ENCODE data around the gene OSBPL7. TPM values are rescaled to one million over a fixed set of nuclear protein-coding genes. Genes with fewer than 3 reads are reported as not detected.

The OSBPL7 gene
- total RNA-seq, 1 experiment from 2014 or later = 46.8 TPM

- Histone ChIP-seq H3K4me3 (ENCODE audit: low read depth, low read length) (no peak overlapping the region), H3K36me3 (ENCODE audit: control insufficient read depth, insufficient read depth, low read length) (peaks cover 12% of the 10 kb centered on the region; the same call in 1 of the 2 replicates), H3K4me1 (peaks cover 36% of the 10 kb centered on the region), H3K9me3 (no peaks in the 10 kb centered on the region), H3K27me3 (replicated peaks; ENCODE audit: control insufficient read depth, insufficient read depth, low read length) (no peaks in the 10 kb centered on the region)
- Mint-ChIP-seq H3K9me3 (ENCODE audit: unreplicated experiment) (no peaks in the 10 kb centered on the region), H3K4me3 (ENCODE audit: unreplicated experiment) (peak overlapping the region; percentile 56), H3K27me3 (ENCODE audit: insufficient read depth, unreplicated experiment) (no peaks in the 10 kb centered on the region), H3K27ac (ENCODE audit: unreplicated experiment) (peak overlapping the region; percentile 93), H3K36me3 (ENCODE audit: insufficient read depth, unreplicated experiment) (peaks cover 36% of the 10 kb centered on the region), H3K4me1 (ENCODE audit: low read depth, unreplicated experiment) (peaks cover 36% of the 10 kb centered on the region)
- POLR2A ChIA-PET = interaction anchor here (0.6 to 1.3 kb wide), 4 partner anchors 20 to 123 kb away, joined by 3 to 25 read pairs (median 4); partner anchors contain the start of genes LRRC46 and MRPL10
- CTCF ChIA-PET = interaction anchor here (1.0 to 2.0 kb wide), 6 partner anchors 11 to 161 kb away, joined by 4 to 20 read pairs (median 7); partner anchors contain the start of genes KPNB1, LRRC46, MRPL10 and OSBPL7
- TSS peak; percentile 87 for BruUV-seq (replicated peaks)
- TF ChIP-seq CTCF (IDR thresholded peaks at IDR 0.05; ENCODE audit: insufficient read depth in 1 of 2, low read depth in 1 of 2, low read length in 1 of 2, severe bottlenecking in 1 of 2, unreplicated experiment in 1 of 2) = no peak
- intact Hi-C loops (cut with micrococcal nuclease; ENCODE audit: unreplicated experiment) = loop anchor here (1.0 kb wide), 4 partner anchors 10 to 84 kb away; partner anchors contain the start of genes LRRC46, MRPL10, OSBPL7 and SCRN2
- DNase-seq = peak in 1 of 2 experiments; percentile 48
These were observed 10.5 kb downstream of the OSBPL7 start for GRCh38 chr17:47810901-47811635.

DNA sequence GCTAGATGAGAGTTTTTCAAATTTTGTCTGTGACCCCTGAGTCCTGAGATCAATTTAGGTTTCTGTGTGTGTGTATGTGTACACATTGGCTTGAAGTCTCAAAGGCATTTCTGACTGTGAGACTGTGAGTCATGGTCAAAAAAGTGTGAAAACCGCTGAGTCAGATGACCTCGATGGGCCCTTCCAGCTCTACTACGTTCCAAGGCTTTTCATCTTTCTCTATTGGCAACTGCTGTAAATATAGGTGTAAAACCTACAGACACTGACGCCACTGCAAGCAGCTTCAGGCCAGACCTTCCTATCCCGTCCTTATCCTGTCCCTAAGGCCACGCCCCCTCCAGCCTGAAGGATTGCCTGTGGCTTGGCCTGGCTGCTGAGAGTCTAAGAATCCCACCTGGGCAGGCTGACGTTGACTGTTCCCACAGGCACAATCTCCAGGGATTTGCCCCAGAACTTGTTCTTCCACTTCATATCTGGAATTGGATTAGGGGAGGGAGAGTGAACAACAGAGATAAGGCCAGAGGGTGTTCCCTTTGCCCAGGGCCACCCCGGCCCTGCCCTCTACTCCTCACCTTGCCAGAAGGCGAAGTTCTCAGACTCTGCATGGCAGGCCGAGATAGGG, 11.3 kb downstream of the OSBPL7 start:
- no peak overlapping the region for H3K4me3 ChIP-seq (ENCODE audit: low read depth, low read length)
- H3K9me3 ChIP-seq = no peaks in the 10 kb centered on the region
- peak overlapping the region; percentile 93 for H3K27ac Mint-ChIP-seq (ENCODE audit: unreplicated experiment)
- intact Hi-C loops (cut with micrococcal nuclease; ENCODE audit: unreplicated experiment) = loop anchor here (1.0 kb wide), 4 partner anchors 11 to 85 kb away; partner anchors contain the start of genes LRRC46, MRPL10, OSBPL7 and SCRN2
- peaks cover 36% of the 10 kb centered on the region for H3K4me1 ChIP-seq
- BruUV-seq (replicated peaks) = no TSS peak
- TF ChIP-seq CTCF (IDR thresholded peaks at IDR 0.05; ENCODE audit: insufficient read depth in 1 of 2, low read depth in 1 of 2, low read length in 1 of 2, severe bottlenecking in 1 of 2, unreplicated experiment in 1 of 2) = no peak
- DNase-seq = peak; percentile 100
- peaks cover 12% of the 10 kb centered on the region; the same call in 1 of the 2 replicates for H3K36me3 ChIP-seq (ENCODE audit: control insufficient read depth, insufficient read depth, low read length)
- POLR2A ChIA-PET = interaction anchor here (0.6 to 1.3 kb wide), 3 partner anchors 21 to 123 kb away, joined by 3 to 25 read pairs (median 3); partner anchors contain the start of genes LRRC46 and MRPL10
- peaks cover 36% of the 10 kb centered on the region for H3K36me3 Mint-ChIP-seq (ENCODE audit: insufficient read depth, unreplicated experiment)
- peaks cover 36% of the 10 kb centered on the region for H3K4me1 Mint-ChIP-seq (ENCODE audit: low read depth, unreplicated experiment)
- CTCF ChIA-PET = interaction anchor here (0.5 to 2.0 kb wide), 14 partner anchors 9 to 270 kb away, joined by 3 to 20 read pairs (median 4); partner anchors contain the start of genes KPNB1, LRRC46, MRPL10 and OSBPL7
- H3K9me3 Mint-ChIP-seq (ENCODE audit: unreplicated experiment) = no peaks in the 10 kb centered on the region
- no peaks in the 10 kb centered on the region for H3K27me3 ChIP-seq (replicated peaks; ENCODE audit: control insufficient read depth, insufficient read depth, low read length)
- H3K27me3 Mint-ChIP-seq (ENCODE audit: insufficient read depth, unreplicated experiment) = no peaks in the 10 kb centered on the region
- H3K4me3 Mint-ChIP-seq (ENCODE audit: unreplicated experiment) = peak overlapping the region; percentile 56

GRCh38 chr17:47808830-47809480, 12.6 kb downstream of the OSBPL7 start:
- intact Hi-C loops (cut with micrococcal nuclease; ENCODE audit: unreplicated experiment) = no loop called here
- Histone ChIP-seq H3K36me3 (ENCODE audit: control insufficient read depth, insufficient read depth, low read length) (peaks cover 12% of the 10 kb centered on the region; the same call in 1 of the 2 replicates), H3K4me1 (peaks cover 36% of the 10 kb centered on the region), H3K27me3 (replicated peaks; ENCODE audit: control insufficient read depth, insufficient read depth, low read length) (no peaks in the 10 kb centered on the region), H3K9me3 (no peaks in the 10 kb centered on the region), H3K4me3 (ENCODE audit: low read depth, low read length) (no peak overlapping the region)
- H3K27ac Mint-ChIP-seq (ENCODE audit: unreplicated experiment) = peak overlapping the region; percentile 93
- peaks cover 36% of the 10 kb centered on the region for H3K36me3 Mint-ChIP-seq (ENCODE audit: insufficient read depth, unreplicated experiment)
- POLR2A ChIA-PET = no interaction called here
- no peaks in the 10 kb centered on the region for H3K27me3 Mint-ChIP-seq (ENCODE audit: insufficient read depth, unreplicated experiment)
- TF ChIP-seq CTCF (IDR thresholded peaks at IDR 0.05; ENCODE audit: insufficient read depth in 1 of 2, low read depth in 1 of 2, low read length in 1 of 2, severe bottlenecking in 1 of 2, unreplicated experiment in 1 of 2) = no peak
- H3K4me1 Mint-ChIP-seq (ENCODE audit: low read depth, unreplicated experiment) = peaks cover 36% of the 10 kb centered on the region
- CTCF ChIA-PET = interaction anchor here (0.6 to 1.0 kb wide), 2 partner anchors 33 to 86 kb away, joined by 4 to 8 read pairs; no protein-coding TSS in a partner anchor
- H3K4me3 Mint-ChIP-seq (ENCODE audit: unreplicated experiment) = no peak overlapping the region
- H3K9me3 Mint-ChIP-seq (ENCODE audit: unreplicated experiment) = no peaks in the 10 kb centered on the region
- peak in 1 of 2 experiments; percentile 51 for DNase-seq
- no TSS peak for BruUV-seq (replicated peaks)
